Activated gamma-delta T cell treated with anti-CD3 and anti-CD28 coated beads, Interleukin-2, amount 50 U/mL, for 16 hours (primary cell): ENCODE data around the gene ABCB10.

Source experiments
- DNase-seq: peaks from one replicate; pipeline ENCODE4 v3.0.0-alpha.2; 2020; ENCODE audit warnings: low read depth

ABCB10 gene

GRCh38 chr1:229474509-229474908 lies 84.0 kb downstream of the ABCB10 start:
- no peak for DNase-seq

- no peak for DNase-seq
Observed at GRCh38 chr1:229471175-229471574, 87.3 kb downstream of the ABCB10 start.

GRCh38 chr1:229470406-229471043 lies 88.0 kb downstream of the ABCB10 start:
- DNase-seq: no peak

GRCh38 chr1:229466887-229467286 lies 91.6 kb downstream of the ABCB10 start:
- DNase-seq: no peak
